Epithelial cell of esophagus (primary cell): Measurements from ENCODE around the gene ANGPTL7.

Experiments used
- DNase-seq: peaks from one replicate; pipeline ENCODE4 v3.0.0; 2010; ENCODE audit warnings: low read depth
- H3K4me3 ChIP-seq: 2 replicates; pipeline ENCODE4 v1.5.1; 2011; ENCODE audit warnings: mild to moderate bottlenecking, low read length, control low read depth
- CTCF ChIP-seq: IDR thresholded peaks from 2 replicates; pipeline ENCODE4 v1.5.1; 2011; ENCODE audit warnings: low read depth, mild to moderate bottlenecking, low read length, control low read depth, inconsistent platforms; ENCODE audit not compliant: insufficient read depth; ENCODE audit errors: missing control alignments

Gene ANGPTL7

DNA sequence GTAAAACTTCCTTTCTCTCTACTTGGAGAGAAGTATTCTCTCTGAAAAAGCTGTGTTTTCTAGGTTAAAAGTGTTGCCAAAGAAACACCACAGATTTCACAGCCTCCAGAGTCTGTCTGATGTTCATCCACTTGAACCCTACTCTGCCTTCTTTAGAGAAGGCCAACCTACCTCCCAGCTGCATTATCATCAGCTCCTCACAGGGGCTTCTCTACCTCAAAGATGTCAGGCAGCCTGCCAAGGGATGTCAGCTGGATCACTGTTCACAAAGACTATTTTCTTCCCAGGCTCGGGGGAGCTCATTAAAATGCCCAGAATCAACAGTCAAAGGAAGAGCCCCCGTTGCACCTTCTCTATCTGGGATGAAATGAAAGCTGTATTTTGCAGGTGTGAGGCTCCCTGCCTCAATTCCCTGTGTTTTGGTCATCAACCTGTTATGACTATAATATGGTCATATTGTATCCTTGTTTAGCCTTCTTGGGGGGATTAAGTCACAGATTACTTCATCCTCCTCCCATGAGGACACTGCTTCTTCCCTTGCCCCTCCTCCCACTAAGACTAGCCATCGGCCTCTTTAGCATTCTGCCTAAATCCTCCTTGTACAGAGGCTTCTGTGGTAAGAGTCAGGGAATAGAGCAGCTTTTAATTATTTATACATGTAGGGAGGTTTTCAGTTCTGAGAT, 25.7 kb downstream of the ANGPTL7 start:
- DNase-seq: no peak
- no peak for TF ChIP-seq CTCF
- H3K4me3 ChIP-seq: no peak overlapping the region

GRCh38 chr1:11215381-11216005, 26.3 kb downstream of the ANGPTL7 start:
- DNase-seq: no peak
- no peak overlapping the region for H3K4me3 ChIP-seq
- TF ChIP-seq CTCF: no peak

GRCh38 chr1:11216074-11216473, 26.9 kb downstream of the ANGPTL7 start:
- H3K4me3 ChIP-seq: no peak overlapping the region
- no peak for DNase-seq
- no peak for TF ChIP-seq CTCF

DNA sequence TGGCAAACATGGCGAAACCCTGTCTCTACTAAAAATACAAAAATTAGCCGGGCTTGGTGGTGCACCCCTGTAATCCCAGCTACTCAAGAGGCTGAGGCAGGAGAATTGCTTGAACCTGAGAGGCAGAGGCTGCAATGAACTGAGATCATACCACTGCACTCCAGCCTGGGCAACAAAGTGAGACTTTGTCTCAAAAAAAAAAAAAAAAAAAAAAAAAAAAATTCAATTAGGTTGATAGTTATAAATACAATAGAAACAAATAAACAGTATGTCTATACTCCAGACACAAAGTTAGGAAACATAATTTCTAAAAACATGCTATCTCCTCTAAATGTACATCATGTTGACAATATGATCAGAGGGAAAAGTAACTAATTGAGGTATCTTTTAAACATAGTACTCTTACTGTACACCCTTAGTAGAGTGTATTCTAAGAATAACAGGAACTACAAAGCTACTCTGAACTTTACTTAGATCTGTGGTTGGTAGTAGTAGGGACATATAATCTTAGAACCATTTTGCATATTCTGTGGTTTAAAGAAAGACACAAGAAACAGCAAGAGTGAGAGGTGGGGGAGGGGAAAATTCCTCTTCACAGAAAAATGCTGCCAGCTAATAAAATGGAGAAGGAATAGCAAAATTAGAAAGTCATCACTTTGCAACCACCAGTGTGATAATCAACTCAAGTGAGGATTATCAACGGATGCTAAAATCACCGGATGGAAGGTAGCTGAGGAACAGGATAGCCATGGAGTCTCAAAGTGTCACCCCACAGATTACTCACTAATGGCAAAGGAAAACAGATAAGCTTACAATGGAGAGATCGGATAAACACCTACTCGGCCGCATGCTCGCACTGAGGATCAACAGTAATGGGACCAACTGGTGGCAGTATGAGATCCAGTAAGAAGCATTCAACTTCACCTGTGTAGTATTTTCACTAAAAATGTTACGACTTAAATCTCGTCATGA, 38.2 kb downstream of the ANGPTL7 start:
- DNase-seq: no peak
- no peak overlapping the region for H3K4me3 ChIP-seq
- no peak for TF ChIP-seq CTCF

DNA sequence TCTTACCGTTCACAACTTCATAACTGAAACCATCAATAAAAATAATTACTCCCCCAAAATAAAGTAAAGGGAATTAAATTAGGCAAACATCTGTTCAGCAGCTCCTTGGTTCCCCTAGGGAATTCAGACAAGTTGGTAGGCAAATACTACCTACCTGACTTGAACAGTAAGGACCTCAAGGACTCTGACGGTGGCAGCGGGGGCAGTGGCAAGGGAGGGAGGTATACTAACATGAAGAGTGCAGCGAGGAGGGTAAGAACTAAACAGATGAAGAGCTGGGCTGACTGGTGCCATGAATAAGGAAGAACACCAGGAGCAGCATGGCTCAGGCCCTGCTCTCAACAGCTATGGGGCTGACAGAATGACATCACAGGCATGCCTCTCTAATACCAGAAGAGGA, 40.0 kb downstream of the ANGPTL7 start:
- no peak overlapping the region for H3K4me3 ChIP-seq
- TF ChIP-seq CTCF: no peak
- no peak for DNase-seq

- no peak overlapping the region for H3K4me3 ChIP-seq
These were observed 44.1 kb downstream of the ANGPTL7 start for GRCh38 chr1:11233208-11233607.

More at GRCh38 chr1:11233208-11233607, 44.1 kb downstream of the ANGPTL7 start:
- TF ChIP-seq CTCF: no peak
- DNase-seq: no peak
